Muscle of leg (tissue), 11 donors: Measurements from ENCODE around the gene KRT13. TPM values are rescaled to one million over a fixed set of nuclear protein-coding genes. Genes with fewer than 3 reads are reported as not detected.

Experiments used
- DNase-seq: peaks from one replicate; pipeline ENCODE4 v3.0.0; 2013
- H3K27ac ChIP-seq: one replicate; pipeline ENCODE4 v1.5.1; 2013; ENCODE audit warnings: mild to moderate bottlenecking, low read length, control low read depth
- H3K27me3 ChIP-seq: one replicate; pipeline ENCODE4 v1.6.1; 2013; ENCODE audit warnings: low read length; ENCODE audit not compliant: control insufficient read depth, insufficient read depth
- H3K36me3 ChIP-seq: one replicate; pipeline ENCODE4 v1.6.1; 2013; ENCODE audit warnings: low read length; ENCODE audit not compliant: control insufficient read depth, insufficient read depth
- H3K4me1 ChIP-seq: one replicate; pipeline ENCODE4 v1.6.1; 2013; ENCODE audit warnings: low read length; ENCODE audit not compliant: control insufficient read depth, insufficient read depth
- H3K4me3 ChIP-seq: one replicate; pipeline ENCODE4 v1.5.1; 2013; ENCODE audit warnings: low read length, control low read depth
- H3K9me3 ChIP-seq: replicated peaks from 2 replicates; pipeline ENCODE4 v1.6.1; 2013; ENCODE audit warnings: low read depth, low read length; ENCODE audit not compliant: control insufficient read depth
- WGBS: methylation state at CpG from one replicate; pipeline ENCODE4 v1.1.5; 2013; ENCODE audit warnings: missing lambda C conversion rate; ENCODE audit not compliant: insufficient coverage; 5-methylcytosine and 5-hydroxymethylcytosine counted together
- polyA plus RNA-seq, 8 donors: library from polyadenylated mRNA; unstranded; fragments of 120-200 nt; gene quantifications; one replicate each; pipeline versions ENCODE4 v1.2.1 to v1.2.3, GENCODE V29; 2013; ENCODE audit warnings: inconsistent platforms in 1 of 8, low replicate concordance in 1 of 8; ENCODE audit not compliant: insufficient read length in 8 of 8, insufficient read depth in 1 of 8
- total RNA-seq: library from RNA; stranded (reverse); fragments of 120-200 nt; gene quantifications from one replicate; pipeline ENCODE4 v1.2.4, GENCODE V29; 2013

The KRT13 gene
- total and polyA plus RNA-seq, 9 donors, result 0.13 to 177 (median 0.63) TPM; not detected in 1

- Histone ChIP-seq H3K27ac (no peak overlapping the region), H3K36me3 (no peaks in the 10 kb centered on the region), H3K4me3 (no peak overlapping the region), H3K9me3 (no peaks in the 10 kb centered on the region), H3K4me1 (no peaks in the 10 kb centered on the region), H3K27me3 (peaks cover 6% of the 10 kb centered on the region)
- WGBS, result 83% methylated on average over 8 of the region's 8 CpGs
- DNase-seq, result no peak
Observed at GRCh38 chr17:41484920-41485904, 20.2 kb downstream of the KRT13 start.

GRCh38 chr17:41483991-41484826 lies 21.2 kb downstream of the KRT13 start:
- Histone ChIP-seq H3K36me3 (no peaks in the 10 kb centered on the region), H3K9me3 (no peaks in the 10 kb centered on the region), H3K4me3 (no peak overlapping the region), H3K4me1 (no peaks in the 10 kb centered on the region), H3K27ac (no peak overlapping the region), H3K27me3 (peaks cover 6% of the 10 kb centered on the region)
- 66% methylated on average over 2 of the region's 7 CpGs for WGBS
- no peak for DNase-seq

- DNase-seq, result no peak
- no peaks in the 10 kb centered on the region for H3K4me1 ChIP-seq
- no peak overlapping the region for H3K4me3 ChIP-seq
- no peak overlapping the region for H3K27ac ChIP-seq
- no peaks in the 10 kb centered on the region for H3K9me3 ChIP-seq
- H3K27me3 ChIP-seq, result peaks cover 6% of the 10 kb centered on the region
- H3K36me3 ChIP-seq, result no peaks in the 10 kb centered on the region
- WGBS, result 41% methylated on average over 2 of the region's 9 CpGs
Observed at GRCh38 chr17:41483531-41483930, 21.9 kb downstream of the KRT13 start.

- Histone ChIP-seq H3K4me1 (no peaks in the 10 kb centered on the region), H3K27ac (no peak within 1 kb of the TSS), H3K27me3 (peaks cover 2% of the 10 kb centered on the region), H3K9me3 (no peaks in the 10 kb centered on the region), H3K4me3 (no peak within 1 kb of the TSS), H3K36me3 (no peaks in the 10 kb centered on the region)
- DNase-seq, result no peak
- 75% methylated on average over 2 of the region's 2 CpGs for WGBS
Observed at GRCh38 chr17:41481036-41481435, 24.4 kb downstream of the KRT13 start, which contains the start of gene KRT35. TSS of gene KRT35 (minus strand) at chr17:41481151. CDS start at chr17:41481097, 54 bp downstream.

- no peaks in the 10 kb centered on the region for H3K9me3 ChIP-seq
- H3K27ac ChIP-seq, result no peak overlapping the region
- no peaks in the 10 kb centered on the region for H3K4me1 ChIP-seq
- no peak overlapping the region for H3K4me3 ChIP-seq
- H3K27me3 ChIP-seq, result peaks cover 2% of the 10 kb centered on the region
- no peak for DNase-seq
- H3K36me3 ChIP-seq, result no peaks in the 10 kb centered on the region
- WGBS, result 95% methylated on average over 3 of the region's 10 CpGs
Observed at GRCh38 chr17:41480581-41480980, 24.8 kb downstream of the KRT13 start.

- Histone ChIP-seq H3K4me3 (no peak overlapping the region), H3K4me1 (no peaks in the 10 kb centered on the region), H3K27me3 (peaks cover 2% of the 10 kb centered on the region), H3K36me3 (no peaks in the 10 kb centered on the region), H3K27ac (no peak overlapping the region), H3K9me3 (no peaks in the 10 kb centered on the region)
- WGBS, result 60% methylated on average over 1 of the region's 2 CpGs
- DNase-seq, result no peak
Observed at GRCh38 chr17:41480136-41480535, 25.3 kb downstream of the KRT13 start.

DNA sequence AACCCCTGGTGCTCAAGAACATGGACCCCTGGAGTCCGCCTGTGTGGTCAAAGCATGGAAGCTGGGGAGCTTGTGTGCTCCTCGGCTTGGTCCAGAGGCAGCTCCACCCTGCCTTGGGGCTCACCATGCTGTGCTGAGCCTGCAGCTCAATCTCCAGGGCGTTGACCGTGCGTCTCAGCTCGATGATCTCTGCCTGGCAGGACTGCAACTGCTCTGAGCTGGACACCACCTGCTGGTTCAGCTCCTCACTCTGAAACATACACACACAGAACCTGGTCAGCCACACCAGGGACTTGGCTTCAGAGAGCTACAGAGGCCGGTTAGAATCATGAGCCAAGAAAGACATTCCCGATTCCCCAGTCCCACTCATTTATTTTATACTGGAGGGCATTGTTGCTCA lies 27.2 kb downstream of the KRT13 start:
- Histone ChIP-seq H3K36me3 (no peaks in the 10 kb centered on the region), H3K4me3 (no peak overlapping the region), H3K4me1 (no peaks in the 10 kb centered on the region), H3K27ac (no peak overlapping the region), H3K9me3 (no peaks in the 10 kb centered on the region), H3K27me3 (no peaks in the 10 kb centered on the region)
- DNase-seq, result no peak
- 85% methylated on average over 8 of the region's 8 CpGs for WGBS

- no peaks in the 10 kb centered on the region for H3K27me3 ChIP-seq
- WGBS, result 82% methylated on average over 22 of the region's 22 CpGs
- H3K9me3 ChIP-seq, result no peaks in the 10 kb centered on the region
- no peak for DNase-seq
- H3K27ac ChIP-seq, result no peak overlapping the region
- H3K4me3 ChIP-seq, result no peak overlapping the region
- no peaks in the 10 kb centered on the region for H3K4me1 ChIP-seq
- no peaks in the 10 kb centered on the region for H3K36me3 ChIP-seq
Observed at GRCh38 chr17:41476866-41477815, 28.3 kb downstream of the KRT13 start.

DNA sequence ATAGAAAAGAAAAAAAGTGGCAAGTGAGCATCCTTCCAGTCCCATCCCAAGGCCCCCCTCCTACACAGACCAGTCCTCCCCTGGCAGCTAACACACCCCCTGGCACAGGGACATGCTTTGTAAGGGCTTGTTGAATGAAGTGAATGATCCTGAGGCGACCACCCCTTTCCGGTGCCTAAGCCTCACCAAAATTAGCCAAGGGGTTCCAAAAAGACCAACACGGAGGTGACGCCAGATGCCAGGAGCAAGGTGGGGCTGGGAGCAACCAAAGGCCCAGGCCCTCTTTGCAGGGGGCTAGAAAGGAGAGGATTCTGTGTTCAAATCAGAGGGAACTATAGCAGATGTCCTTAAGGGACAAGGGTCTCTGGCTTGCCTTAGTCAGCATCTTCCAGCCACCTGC lies 30.0 kb downstream of the KRT13 start:
- Histone ChIP-seq H3K4me1 (no peaks in the 10 kb centered on the region), H3K36me3 (no peaks in the 10 kb centered on the region), H3K27ac (no peak overlapping the region), H3K4me3 (no peak overlapping the region), H3K27me3 (no peaks in the 10 kb centered on the region), H3K9me3 (no peaks in the 10 kb centered on the region)
- DNase-seq, result no peak
- WGBS, result 96% methylated on average over 3 of the region's 4 CpGs
